ENCODE data around the gene RARB. TPM values are rescaled to one million over a fixed set of nuclear protein-coding genes. Genes with fewer than 3 reads are reported as not detected.
A peak's percentile ranks its signal among the peaks of the same experiment; 100 is the strongest.

The RARB gene
- total RNA-seq, 1 donor from 2014 or later = 19.4 TPM

- DNase-seq = no peak
- no peak for ATAC-seq (ENCODE audit: poor library complexity)
- intact Hi-C loops (cut with DNase I) = no loop called here
Observed at GRCh38 chr3:25419251-25419650, 8.8 kb upstream of the RARB start.

GRCh38 chr3:25420147-25420546 is 7.9 kb upstream of the RARB start:
- no peak for DNase-seq
- no peak for ATAC-seq (ENCODE audit: poor library complexity)
- intact Hi-C loops (cut with DNase I) = loop anchor here (10.0 kb wide), 1 partner anchor 235 kb away; no protein-coding TSS in a partner anchor

GRCh38 chr3:25420885-25421284 is 7.2 kb upstream of the RARB start:
- intact Hi-C loops (cut with DNase I) = loop anchor here (10.0 kb wide), 1 partner anchor 236 kb away; no protein-coding TSS in a partner anchor
- ATAC-seq (ENCODE audit: poor library complexity) = no peak
- no peak for DNase-seq

GRCh38 chr3:25421747-25422146 is 6.3 kb upstream of the RARB start:
- DNase-seq = no peak
- no peak for ATAC-seq (ENCODE audit: poor library complexity)
- intact Hi-C loops (cut with DNase I) = loop anchor here (10.0 kb wide), 1 partner anchor 237 kb away; no protein-coding TSS in a partner anchor

- DNase-seq (no peak), ATAC-seq (ENCODE audit: poor library complexity) (no peak)
- intact Hi-C loops (cut with DNase I) = loop anchor here (10.0 kb wide), 1 partner anchor 239 kb away; no protein-coding TSS in a partner anchor
Observed at GRCh38 chr3:25423780-25424588, 4.1 kb upstream of the RARB start.

GRCh38 chr3:25424614-25425013 is 3.4 kb upstream of the RARB start:
- DNase-seq (no peak), ATAC-seq (ENCODE audit: poor library complexity) (no peak)
- intact Hi-C loops (cut with DNase I) = loop anchor here (5.0 to 10.0 kb wide), 2 partner anchors 168 to 240 kb away; no protein-coding TSS in a partner anchor

- peak; percentile 56 for ATAC-seq (ENCODE audit: poor library complexity)
- intact Hi-C loops (cut with DNase I) = loop anchor here (5.0 to 10.0 kb wide), 2 partner anchors 166 to 242 kb away; no protein-coding TSS in a partner anchor
- peak; percentile 56 for DNase-seq
Observed at GRCh38 chr3:25426408-25426807, 1.7 kb upstream of the RARB start.

- ATAC-seq (ENCODE audit: poor library complexity) (no peak), DNase-seq (no peak)
- intact Hi-C loops (cut with DNase I) = loop anchor here (5.0 to 10.0 kb wide), 2 partner anchors 165 to 242 kb away; no protein-coding TSS in a partner anchor
Observed at GRCh38 chr3:25427155-25427554, 908 bp upstream of the RARB start.

- DNase-seq (no peak), ATAC-seq (ENCODE audit: poor library complexity) (peak; percentile 3)
- intact Hi-C loops (cut with DNase I) = loop anchor here (5.0 to 10.0 kb wide), 2 partner anchors 165 to 243 kb away; no protein-coding TSS in a partner anchor
Observed at GRCh38 chr3:25427563-25427941, 511 bp upstream of the RARB start.

GRCh38 chr3:25428789-25429335 is 799 bp downstream of the RARB start:
- intact Hi-C loops (cut with DNase I) = loop anchor here (5.0 to 10.0 kb wide), 2 partner anchors 163 to 244 kb away; no protein-coding TSS in a partner anchor
- peak; percentile 63 for ATAC-seq (ENCODE audit: poor library complexity)
- DNase-seq = no peak

- intact Hi-C loops (cut with DNase I) = loop anchor here (5.0 to 10.0 kb wide), 2 partner anchors 163 to 245 kb away; no protein-coding TSS in a partner anchor
- ATAC-seq (ENCODE audit: poor library complexity) (no peak), DNase-seq (no peak)
Observed at GRCh38 chr3:25429361-25430286, 1.6 kb downstream of the RARB start.

GRCh38 chr3:25430287-25430934 is 2.3 kb downstream of the RARB start:
- ATAC-seq (ENCODE audit: poor library complexity) = no peak
- intact Hi-C loops (cut with DNase I) = no loop called here
- no peak for DNase-seq

GRCh38 chr3:25430935-25431770 is 3.1 kb downstream of the RARB start:
- ATAC-seq (ENCODE audit: poor library complexity) = no peak
- intact Hi-C loops (cut with DNase I) = no loop called here
- no peak for DNase-seq

GRCh38 chr3:25432176-25432720 is 4.2 kb downstream of the RARB start:
- no peak for ATAC-seq (ENCODE audit: poor library complexity)
- intact Hi-C loops (cut with DNase I) = no loop called here

GRCh38 chr3:25433106-25433505 is 5.0 kb downstream of the RARB start:
- intact Hi-C loops (cut with DNase I) = no loop called here

More at GRCh38 chr3:25432176-25432720, 4.2 kb downstream of the RARB start:
- DNase-seq = no peak

GRCh38 chr3:25433868-25434267 is 5.8 kb downstream of the RARB start:
- ATAC-seq (ENCODE audit: poor library complexity) (peak; percentile 2), DNase-seq (no peak)
- intact Hi-C loops (cut with DNase I) = no loop called here

More at GRCh38 chr3:25433106-25433505, 5.0 kb downstream of the RARB start:
- no peak for ATAC-seq (ENCODE audit: poor library complexity)
- DNase-seq = no peak

- intact Hi-C loops (cut with DNase I) = no loop called here
- ATAC-seq (ENCODE audit: poor library complexity) (peak; percentile 57), DNase-seq (no peak)
Observed at GRCh38 chr3:25437953-25438352, 9.9 kb downstream of the RARB start.

Data from Right ventricle myocardium superior (tissue), 1 donor.